GM19395 (cell line): ENCODE data around the gene MCAM.

Source experiments
- ATAC-seq: cut with Tn5 transposase; IDR thresholded peaks from one replicate; pipeline ENCODE4 v1.9.1; 2021; ENCODE audit warnings: mild to moderate bottlenecking, moderate library complexity; ENCODE audit not compliant: unreplicated experiment

MCAM gene

DNA sequence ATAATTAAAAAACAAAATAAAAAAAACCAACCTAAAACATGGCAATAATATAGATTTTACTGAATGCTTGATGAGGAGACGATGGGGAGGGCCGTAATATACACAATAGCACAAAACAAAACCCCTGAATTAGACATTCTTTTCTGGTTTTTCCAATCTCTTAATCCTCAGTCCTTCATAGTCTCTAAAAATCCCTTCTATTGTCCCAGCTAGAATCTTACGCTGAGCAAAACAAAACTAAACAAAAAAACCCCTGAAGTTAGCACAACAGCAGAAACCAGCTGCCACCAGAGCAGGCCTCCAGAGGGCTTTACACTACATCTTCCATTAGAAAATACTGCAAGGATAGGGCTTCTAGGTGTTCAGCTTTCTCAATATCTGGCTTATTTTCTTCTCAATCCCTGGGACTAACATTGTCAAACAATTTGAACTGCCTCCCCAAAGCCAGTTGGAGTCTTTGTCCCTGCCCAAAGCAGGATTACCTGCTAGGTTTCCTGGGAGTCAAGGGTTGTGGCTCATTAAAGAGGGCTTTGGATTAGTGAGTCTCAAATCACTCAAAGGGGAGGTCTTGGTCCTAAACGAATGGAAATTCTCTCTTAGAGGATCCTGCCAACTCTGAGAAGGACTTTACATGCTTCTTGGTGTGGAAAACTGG lies 15.3 kb upstream of the MCAM start:
- ATAC-seq = no peak

DNA sequence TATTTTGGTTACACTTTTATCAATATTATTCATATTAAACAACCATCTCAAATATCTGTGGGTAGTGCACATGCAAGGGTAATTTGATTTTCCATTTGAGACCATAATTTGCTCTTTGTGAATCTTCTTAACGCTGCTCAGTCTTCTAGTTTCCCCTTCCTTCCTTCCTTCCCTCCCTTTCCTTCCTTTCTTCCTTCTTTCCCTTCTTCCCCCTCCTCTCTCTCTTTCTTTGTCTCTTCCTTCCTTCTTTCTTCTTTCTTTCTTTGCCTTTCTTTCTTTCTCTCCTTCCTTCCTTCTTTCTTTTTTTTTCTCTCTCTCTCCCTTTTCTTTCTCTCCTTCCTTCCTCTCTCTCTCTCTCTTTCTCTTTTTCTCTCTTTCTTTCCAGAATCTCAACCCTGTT lies 13.3 kb upstream of the MCAM start:
- ATAC-seq = no peak

DNA sequence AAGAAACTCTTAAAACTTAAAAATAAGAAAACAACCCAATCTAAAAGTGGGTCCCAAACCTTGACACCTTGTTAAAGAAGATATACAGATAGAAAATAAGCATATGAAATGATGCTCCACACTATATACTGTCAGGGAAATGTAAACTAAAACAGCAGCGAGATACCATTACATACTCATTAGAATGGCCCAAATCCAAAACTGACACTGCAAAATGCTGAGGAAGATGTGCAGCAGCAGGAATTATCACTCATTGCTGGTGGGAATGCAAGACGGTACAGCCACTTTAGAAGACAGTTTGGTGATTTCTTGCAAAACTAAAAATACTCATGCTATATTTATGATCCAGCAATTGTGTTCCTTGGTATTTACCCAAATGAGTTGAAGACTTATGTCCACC lies 12.4 kb upstream of the MCAM start:
- ATAC-seq = no peak

DNA sequence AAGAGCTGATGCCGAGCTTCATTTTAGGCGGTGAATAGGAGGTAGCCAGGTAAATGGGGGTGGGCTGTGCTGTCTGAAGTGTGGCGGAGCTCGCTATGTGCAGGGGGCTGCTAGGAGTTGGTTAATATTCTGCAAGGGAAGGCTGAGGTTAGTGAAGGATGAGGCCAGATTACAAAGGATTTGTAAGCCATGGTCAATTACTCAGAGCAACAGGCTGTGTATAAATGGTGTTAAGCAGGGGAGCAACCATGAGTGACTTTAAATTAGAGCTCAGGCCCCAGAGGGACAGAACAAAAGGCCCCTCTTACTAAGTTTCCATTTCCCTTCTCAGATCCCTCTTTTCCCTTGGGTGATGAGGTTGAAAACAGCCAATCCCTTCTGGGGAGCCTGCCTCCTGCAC lies 7.3 kb upstream of the MCAM start:
- no peak for ATAC-seq

DNA sequence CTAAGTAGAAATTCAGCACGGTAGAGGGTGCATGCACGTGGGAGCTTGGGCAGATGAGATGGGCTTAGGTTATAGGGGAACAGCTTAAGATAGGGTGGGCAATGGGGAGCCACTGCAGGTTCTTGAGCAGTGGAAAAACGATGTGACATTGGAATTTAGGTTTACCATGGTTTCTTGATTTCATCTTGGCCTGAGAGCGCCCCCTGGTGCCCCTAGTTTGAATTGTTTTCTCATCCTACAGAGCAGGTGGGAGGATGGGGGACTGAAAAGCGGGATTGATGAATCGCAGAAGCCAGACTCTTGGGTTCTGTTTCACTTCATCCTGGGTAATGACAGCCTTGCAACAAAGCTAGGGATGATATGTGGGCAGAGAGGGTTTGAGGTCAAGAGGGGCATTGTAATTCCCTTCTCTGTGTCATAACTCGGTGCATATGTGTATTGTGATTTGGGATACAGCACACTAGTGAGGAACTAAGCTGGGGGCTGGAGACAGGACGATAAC lies 6.7 kb upstream of the MCAM start:
- ATAC-seq = no peak

DNA sequence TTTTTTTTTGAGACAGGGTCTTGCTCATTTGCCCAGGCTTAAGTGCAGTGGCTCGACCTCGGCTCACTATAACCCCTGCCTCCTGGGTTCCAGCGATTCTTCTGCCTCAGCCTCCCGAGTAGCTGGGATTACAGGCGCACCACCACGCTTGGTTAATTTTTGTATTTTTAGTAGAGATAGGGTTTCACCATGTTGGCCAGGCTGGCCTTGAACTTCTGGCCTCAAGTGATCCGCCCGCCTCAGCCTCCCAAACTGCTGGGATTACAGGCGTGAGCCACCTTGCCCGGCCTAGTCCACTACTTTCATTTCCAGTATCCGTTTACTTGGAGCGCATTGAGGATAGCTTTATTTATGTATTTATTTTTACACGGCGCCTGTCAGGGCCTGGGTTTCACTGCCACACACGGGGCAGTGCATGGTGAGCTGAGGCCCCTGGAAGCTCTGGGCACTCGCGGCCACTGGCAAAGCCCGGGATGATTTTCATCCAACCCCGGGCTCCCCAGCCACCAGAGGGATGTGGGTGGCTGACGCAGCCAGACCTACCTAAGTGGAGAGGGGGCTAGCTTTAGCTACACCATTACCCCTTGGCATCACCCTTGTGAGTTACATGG lies 6.1 kb upstream of the MCAM start:
- ATAC-seq = no peak

DNA sequence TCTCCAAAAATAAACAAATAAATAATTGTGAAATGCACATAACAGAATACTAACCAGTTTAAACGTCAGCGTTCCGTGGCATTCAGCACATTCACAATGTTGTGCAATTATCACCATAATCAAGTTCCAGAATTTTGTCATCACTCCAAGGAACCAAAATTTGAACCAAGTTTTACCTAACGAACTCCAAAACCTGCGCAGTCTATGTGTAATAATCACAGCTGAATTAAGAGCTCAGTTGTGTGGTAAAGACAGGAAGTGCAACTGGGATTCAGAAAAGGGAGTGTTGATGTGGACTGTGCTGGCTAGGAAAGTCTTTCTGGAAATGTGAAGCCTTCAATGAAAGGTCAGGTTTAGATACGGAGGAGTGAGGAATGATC lies 5.4 kb upstream of the MCAM start:
- ATAC-seq = no peak

DNA sequence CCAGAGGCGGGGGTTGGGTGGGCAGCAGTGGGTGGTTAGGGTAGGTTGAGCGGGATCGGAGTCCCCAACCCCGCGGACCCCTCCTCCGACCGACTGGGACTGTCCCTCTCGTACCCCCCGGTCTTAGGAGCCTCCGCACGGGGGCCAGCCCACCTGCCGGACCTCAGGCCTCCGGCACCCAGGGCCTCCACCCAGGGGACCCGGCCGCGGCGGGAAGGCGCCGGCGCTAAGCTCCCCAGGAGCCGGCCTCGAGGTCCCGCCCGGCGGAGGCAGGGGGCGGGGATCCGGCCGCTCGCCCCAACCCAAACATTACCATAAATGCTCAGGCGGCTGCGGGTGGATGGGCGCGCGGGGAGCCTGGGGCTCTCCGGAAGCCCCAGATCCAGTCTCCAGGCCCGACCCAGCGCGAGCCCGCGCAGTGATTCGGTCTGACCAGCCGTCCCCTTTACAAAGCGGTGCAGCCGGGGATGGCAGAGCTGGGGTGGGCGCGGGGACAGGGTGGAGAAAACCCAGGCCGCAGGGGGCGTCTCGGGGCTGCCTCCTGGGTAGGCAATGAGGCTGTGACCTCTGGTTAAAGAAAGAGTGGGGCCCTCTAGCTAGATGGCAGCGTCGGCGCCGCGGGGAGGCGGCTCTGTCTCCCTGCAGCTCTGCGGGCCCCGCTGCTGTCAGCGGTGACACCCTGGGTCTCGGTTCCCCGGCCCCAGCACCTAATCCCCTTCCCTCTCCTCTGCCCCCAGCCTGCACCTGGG lies 4.0 kb upstream of the MCAM start:
- peak; percentile 58 for ATAC-seq

DNA sequence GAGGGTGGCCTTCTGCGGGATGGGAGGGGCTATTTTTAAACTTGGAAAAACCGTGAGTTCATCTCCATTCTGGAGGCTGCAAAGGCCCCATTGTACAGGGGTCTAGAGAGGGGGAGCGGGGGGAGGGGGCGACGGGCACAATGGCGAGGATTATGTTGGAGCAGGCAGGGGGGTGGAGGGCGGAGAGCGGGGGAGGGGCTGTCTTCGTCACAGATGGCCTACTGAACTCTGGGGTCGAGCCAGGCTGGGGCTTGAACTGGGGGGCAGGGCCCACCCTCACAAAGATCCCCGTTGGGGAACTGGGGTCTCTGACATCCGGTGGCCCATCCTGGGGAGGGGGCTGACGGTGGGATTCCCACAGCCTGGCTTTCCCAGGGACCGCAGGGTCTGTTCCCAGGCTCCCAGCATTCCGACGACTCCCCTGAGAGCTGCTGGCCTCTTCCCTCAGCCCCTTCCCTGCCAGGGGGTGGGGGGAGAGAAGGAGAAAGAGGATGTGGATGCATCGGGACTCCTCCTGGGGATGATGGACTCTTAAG lies 3.4 kb upstream of the MCAM start:
- ATAC-seq = no peak

DNA sequence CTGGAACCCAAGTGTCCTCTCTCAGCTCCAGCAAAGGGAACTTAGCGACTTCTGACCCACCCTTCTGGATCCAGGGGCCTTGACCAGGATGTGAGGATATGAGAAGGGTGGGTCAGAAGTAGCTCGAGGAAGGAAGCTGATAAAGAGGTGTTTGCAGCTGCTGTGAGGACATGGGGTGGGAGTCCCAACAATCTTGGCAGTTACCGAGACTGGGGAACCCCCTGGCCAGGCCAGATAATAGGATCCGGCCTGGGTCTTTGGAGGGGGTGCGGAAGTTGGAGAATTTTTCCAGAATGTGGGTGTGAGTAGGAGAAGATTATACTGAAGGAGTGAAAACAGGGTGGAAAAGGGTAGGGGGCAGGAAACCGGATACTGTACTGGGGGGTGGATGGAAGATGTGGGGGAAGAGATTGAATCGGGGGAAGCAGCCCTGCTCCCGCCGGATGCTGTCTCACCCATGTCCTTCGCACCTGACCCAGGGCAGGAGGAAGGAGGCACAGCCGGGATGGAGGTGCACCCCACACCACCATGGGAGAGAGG lies 2.8 kb upstream of the MCAM start:
- ATAC-seq = no peak

DNA sequence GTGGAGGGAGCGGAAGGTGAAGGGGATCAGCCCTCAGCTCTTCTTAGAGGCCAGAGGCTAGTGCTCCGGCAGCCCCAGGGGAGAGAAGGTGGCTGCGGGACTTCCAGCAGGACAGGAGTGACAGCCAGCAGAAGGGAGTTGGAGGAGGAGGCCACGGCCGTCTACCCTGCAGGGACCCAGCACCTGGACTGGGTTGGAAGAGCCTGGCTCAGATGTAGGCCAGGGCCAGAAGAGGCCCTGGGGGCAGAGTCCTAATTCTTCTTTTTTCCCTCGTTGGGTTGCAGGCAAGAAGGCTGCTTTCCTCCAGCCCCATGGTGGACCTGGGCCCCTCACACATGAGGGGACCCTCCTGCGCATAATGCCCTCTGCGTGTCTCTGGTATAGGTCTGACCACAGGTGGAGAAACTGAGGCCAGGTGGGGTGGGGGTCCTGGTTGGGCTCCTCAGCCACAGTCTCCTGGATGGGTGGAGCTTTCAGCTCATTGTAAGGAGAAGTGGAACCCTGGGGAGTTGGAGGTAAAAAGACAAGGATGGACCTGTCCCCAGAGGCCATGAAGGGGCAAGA lies 2.3 kb upstream of the MCAM start:
- no peak for ATAC-seq

DNA sequence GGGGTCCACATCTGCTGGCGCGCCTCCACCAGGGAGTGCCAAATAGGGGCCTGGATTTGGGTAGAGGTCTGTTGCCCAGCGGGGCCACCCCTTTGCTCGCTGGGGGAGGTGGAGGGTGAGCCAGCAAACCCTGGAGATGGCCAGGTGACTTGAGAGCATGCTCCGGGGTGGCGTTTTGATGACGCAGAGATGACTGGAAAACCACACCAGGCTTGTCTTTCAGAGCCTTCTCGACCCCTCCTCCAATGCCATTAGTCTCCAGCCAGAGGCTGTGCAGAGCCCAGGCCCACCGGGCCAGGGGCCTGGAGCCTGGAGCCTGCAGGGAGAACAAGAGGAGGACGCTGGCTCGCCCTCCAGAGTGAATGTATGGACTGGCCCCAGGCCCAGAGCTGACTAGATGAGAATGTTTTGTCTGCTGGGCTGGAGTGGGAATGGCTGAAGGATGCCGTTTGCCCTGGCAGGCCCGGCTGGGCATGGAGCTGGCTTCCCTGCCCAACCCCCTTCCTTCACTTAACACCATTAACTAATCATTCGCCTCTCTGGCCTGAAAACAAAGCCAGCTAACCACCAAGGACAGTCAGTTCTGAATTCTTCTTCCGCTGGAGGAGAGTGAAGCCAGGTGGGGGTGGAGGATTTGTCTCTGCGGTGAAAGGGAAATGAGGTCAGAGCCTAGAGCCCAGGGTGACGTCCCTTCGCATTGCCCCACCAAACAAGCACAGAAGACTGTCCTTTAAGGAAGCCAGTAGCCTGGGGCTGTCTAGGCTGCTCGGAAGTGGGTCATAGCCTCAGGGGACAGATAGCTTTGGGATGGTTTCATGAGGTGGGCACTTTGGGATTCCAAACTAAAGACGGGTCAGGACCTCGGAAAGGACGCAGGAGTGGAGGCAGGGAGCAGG lies 1.6 kb upstream of the MCAM start:
- ATAC-seq = no peak

DNA sequence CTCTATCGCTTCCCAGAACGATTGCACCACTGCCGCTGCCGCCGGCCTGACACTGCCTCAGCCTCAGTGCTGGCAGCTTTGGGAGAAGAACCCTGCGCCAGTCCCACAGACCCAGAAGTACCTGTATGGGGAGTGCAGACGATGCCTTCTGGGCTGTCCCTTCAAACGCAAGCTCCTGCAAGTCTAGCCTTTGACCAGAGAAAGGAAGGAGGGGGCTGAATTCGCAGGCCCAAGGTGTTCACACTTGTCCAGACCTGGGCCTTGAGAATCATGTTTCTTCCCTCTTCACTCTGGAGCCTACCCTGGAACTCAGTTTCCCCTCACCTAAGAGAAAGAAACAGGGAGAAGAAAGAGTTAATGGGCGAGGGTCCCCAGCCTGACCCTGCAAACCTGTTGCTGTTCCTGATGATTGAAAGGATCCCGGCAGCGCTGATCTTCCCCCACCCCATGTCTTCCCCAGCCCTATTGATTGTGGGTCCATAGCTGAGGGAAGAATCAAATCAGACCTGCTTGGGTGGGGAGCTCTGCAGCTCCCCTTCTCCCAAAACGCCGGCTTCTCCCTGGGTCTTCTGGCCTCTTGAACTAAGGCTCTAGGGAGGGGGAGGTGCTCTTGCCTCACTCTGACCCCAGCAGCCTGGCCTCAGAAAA lies 786 bp upstream of the MCAM start:
- no peak for ATAC-seq

DNA sequence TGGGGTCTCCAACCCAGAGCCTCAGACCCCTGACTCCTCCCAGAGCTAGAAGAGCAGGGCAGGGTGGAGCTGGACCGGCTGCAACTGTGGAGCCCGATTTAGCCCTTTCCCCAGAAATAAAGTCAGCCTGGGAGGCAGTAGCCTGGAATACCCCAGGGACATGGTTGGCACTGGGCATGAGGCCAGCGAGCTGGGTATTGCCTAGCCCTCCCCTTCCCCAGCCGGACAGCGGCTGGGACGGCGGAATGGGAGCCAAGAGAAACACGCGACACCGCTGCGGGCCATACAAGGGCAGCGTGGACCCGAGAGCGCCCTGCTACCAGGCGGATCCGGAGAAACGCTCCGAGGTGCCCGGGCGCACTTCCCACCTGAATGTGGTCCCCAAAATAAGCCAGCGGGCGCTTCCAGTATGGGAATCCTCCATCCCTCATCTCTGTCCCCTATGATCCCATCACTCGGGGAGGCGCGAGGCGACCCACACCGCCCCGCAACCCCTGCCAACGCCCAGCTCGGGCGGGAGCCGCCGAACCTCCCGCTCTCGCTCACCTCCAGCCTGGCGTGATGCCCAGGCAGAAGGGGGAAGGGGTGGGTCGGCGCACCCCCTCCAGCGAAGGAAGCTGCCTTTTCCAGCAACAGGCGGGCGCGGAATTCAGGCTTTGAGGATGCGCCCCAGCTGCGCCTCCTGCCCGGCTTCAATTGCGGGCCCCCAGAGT lies 758 bp downstream of the MCAM start:
- no peak for ATAC-seq

DNA sequence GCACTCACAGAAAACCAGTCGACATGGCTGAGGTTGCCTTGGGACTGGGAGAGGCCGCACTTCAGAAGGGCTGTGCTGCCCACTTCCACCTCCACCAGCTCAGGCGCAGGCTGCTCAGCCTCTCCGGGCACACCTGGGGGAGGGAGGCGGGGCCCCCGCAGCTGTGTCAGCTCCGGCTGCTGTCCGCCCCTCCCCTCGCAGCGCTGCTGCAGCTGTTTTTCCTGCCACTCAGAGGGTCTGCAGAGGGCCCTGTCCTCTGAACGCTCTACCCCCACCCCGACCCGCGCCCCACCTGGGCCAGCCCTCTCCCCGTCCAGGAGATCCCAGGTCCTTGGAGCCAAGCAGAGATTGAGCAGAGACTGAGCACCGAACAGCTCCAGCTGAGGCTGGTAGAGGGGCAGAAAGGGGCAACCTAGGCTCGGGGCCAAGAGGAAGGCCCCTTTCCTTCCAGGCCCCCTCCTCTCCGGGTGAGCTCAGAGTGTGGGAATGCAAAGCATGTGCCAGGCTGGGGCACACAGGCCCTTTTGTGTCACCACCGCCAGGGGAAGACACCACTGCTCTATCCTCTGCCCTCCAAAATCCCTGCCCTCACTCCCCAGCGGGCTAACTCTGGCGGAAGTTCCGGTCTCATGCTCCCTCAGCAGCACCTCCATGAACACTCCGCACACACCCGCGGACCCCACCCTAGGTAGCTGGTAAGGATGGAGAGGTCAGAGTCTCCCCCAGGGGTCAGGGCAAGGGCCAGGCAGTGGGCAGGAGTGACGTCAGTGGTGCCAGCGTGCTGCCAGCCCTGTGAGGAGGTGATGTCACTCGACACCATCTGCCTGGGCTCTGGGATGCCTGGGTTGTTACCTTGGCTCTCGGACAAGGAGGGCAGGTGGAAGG lies 1.6 kb downstream of the MCAM start:
- peak; percentile 50 for ATAC-seq

DNA sequence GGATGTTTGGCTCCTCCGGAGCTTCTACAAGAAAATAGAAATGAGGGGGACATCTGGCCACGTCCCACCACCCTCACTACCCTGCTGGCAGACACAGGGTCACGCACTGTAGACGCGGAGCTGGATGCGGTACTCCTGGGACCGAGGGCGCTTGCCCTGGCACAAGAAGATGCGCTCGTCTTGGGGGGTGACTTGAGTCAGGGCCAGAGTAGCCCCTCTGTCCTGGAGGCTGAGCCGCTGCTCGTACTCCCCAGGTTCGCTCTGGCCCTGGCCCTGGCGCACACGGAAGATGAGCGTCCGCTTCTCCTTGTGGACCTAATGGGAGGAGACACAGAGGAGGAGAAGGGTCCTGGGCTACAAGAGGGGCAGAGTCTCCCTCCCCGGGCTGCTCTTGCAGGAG lies 2.2 kb downstream of the MCAM start:
- ATAC-seq = no peak

DNA sequence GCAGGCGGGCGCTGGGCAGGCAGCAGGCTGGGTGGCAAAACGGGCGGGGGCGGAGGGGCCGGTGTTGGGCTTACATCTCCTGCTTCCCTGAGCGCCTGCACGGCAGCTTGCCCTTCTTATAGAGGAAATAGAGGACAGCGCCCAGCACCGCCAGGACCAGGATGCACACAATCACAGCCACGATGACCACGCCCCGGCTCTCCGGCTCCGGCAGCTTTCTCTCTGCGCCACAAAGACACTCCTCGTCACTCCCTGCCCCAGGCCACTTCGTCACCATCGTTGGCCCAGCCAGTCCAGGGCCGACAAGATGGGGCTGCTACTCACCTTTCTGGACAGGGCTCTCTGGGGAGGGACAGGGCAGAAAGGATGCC lies 6.3 kb downstream of the MCAM start:
- ATAC-seq = no peak

DNA sequence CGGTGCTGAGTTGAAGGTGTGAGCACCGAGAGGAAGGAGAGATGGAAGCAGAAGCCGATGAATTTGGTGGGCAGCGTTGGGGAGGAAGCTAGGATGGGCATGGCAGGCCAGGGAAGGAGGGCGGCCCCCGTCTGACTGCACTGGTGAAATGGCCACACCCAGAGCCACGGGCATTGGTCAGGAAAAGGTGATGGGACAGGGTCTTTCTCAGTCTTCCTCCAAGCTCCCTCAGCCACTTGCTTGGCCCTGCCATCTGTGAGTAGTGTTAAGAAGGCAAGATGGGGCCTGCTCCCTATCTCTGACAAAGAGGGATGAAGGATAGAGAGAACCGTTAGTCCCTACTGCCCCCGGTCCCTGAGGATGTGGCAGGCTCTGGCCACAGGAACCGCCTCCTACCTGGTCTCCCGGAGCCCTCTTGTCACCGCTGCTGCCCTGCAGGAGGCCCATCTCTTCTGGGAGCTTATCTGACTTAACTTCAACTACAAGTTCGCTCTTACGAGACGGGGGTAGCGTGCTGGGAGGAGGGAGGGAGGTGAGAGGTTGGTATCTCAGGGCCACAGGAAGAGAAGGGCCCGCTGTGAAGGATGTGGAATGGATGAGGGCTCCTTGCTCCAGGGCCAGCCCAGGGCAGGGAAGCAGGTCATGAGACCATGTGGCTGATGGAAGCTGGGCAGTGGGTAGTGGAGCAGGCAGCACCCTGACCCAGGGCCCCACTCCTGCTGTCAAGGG lies 6.8 kb downstream of the MCAM start:
- no peak for ATAC-seq
